ENCODE results near the gene IL17RC.

IL17RC gene

GRCh38 chr3:9914011-9914410 lies 2.9 kb upstream of the IL17RC start:
- no peak overlapping the region for H3K27ac ChIP-seq (ENCODE audit: low read depth, low read length, poor library complexity, severe bottlenecking)
- no peaks in the 10 kb centered on the region for H3K9me3 ChIP-seq (ENCODE audit: low read length)
- no peak overlapping the region for H2AFZ ChIP-seq (ENCODE audit: low read length)
- no peaks in the 10 kb centered on the region for H3K27me3 ChIP-seq (ENCODE audit: insufficient read depth, low read length)
- H3K36me3 ChIP-seq (ENCODE audit: insufficient read depth, low read length), result no peaks in the 10 kb centered on the region
- H3K4me2 ChIP-seq (ENCODE audit: low read length), result no peak overlapping the region
- no peak overlapping the region for H3K9ac ChIP-seq (ENCODE audit: low read length)
- no peaks in the 10 kb centered on the region for H3K79me2 ChIP-seq (ENCODE audit: insufficient read depth, low read length)
- H3K4me1 ChIP-seq (ENCODE audit: insufficient read depth, low read length, severe bottlenecking), result no peaks in the 10 kb centered on the region
- H3K9me2 ChIP-seq (ENCODE audit: low read depth, low read length), result no peaks in the 10 kb centered on the region
- no peaks in the 10 kb centered on the region for H3F3A ChIP-seq (ENCODE audit: insufficient read depth, low read length)
- TF ChIP-seq CTCF (IDR thresholded peaks at IDR 0.05; ENCODE audit: low read length) (no peak), EZH2 (IDR thresholded peaks at IDR 0.05; ENCODE audit: borderline replicate concordance, low read length) (no peak)
- H3K4me3 ChIP-seq (ENCODE audit: low read depth, low read length, poor library complexity, severe bottlenecking), result no peak overlapping the region
- no peaks in the 10 kb centered on the region for H4K20me1 ChIP-seq (ENCODE audit: insufficient read depth, low read length)

GRCh38 chr3:9914559-9915253 lies 2.2 kb upstream of the IL17RC start:
- Histone ChIP-seq H3K36me3 (ENCODE audit: insufficient read depth, low read length) (no peaks in the 10 kb centered on the region), H3K4me3 (ENCODE audit: low read depth, low read length, poor library complexity, severe bottlenecking) (no peak overlapping the region), H3K9me2 (ENCODE audit: low read depth, low read length) (no peaks in the 10 kb centered on the region), H2AFZ (ENCODE audit: low read length) (no peak overlapping the region), H3K27ac (ENCODE audit: low read depth, low read length, poor library complexity, severe bottlenecking) (no peak overlapping the region), H3K9me3 (ENCODE audit: low read length) (no peaks in the 10 kb centered on the region), H3F3A (ENCODE audit: insufficient read depth, low read length) (no peaks in the 10 kb centered on the region), H3K27me3 (ENCODE audit: insufficient read depth, low read length) (no peaks in the 10 kb centered on the region), H3K79me2 (ENCODE audit: insufficient read depth, low read length) (no peaks in the 10 kb centered on the region), H4K20me1 (ENCODE audit: insufficient read depth, low read length) (no peaks in the 10 kb centered on the region), H3K4me2 (ENCODE audit: low read length) (peak overlapping the region; percentile 38; the same call in 1 of the 2 replicates), H3K4me1 (ENCODE audit: insufficient read depth, low read length, severe bottlenecking) (no peaks in the 10 kb centered on the region), H3K9ac (ENCODE audit: low read length) (no peak overlapping the region)
- TF ChIP-seq CTCF (IDR thresholded peaks at IDR 0.05; ENCODE audit: low read length), result no peak
- no peak for TF ChIP-seq EZH2 (IDR thresholded peaks at IDR 0.05; ENCODE audit: borderline replicate concordance, low read length)

GRCh38 chr3:9915254-9916141 lies 1.4 kb upstream of the IL17RC start:
- H3K9ac ChIP-seq (ENCODE audit: low read length), result no peak overlapping the region
- H3K9me2 ChIP-seq (ENCODE audit: low read depth, low read length), result no peaks in the 10 kb centered on the region
- no peaks in the 10 kb centered on the region for H3K4me1 ChIP-seq (ENCODE audit: insufficient read depth, low read length, severe bottlenecking)
- no peaks in the 10 kb centered on the region for H4K20me1 ChIP-seq (ENCODE audit: insufficient read depth, low read length)
- H3K27ac ChIP-seq (ENCODE audit: low read depth, low read length, poor library complexity, severe bottlenecking), result no peak overlapping the region
- TF ChIP-seq CTCF (IDR thresholded peaks at IDR 0.05; ENCODE audit: low read length), result no peak
- TF ChIP-seq EZH2 (IDR thresholded peaks at IDR 0.05; ENCODE audit: borderline replicate concordance, low read length), result no peak
- H3K9me3 ChIP-seq (ENCODE audit: low read length), result no peaks in the 10 kb centered on the region
- H3F3A ChIP-seq (ENCODE audit: insufficient read depth, low read length), result no peaks in the 10 kb centered on the region
- H3K4me2 ChIP-seq (ENCODE audit: low read length), result peak overlapping the region; percentile 38; the same call in 1 of the 2 replicates
- H3K36me3 ChIP-seq (ENCODE audit: insufficient read depth, low read length), result no peaks in the 10 kb centered on the region
- H3K4me3 ChIP-seq (ENCODE audit: low read depth, low read length, poor library complexity, severe bottlenecking), result peak overlapping the region; percentile 25
- H3K27me3 ChIP-seq (ENCODE audit: insufficient read depth, low read length), result no peaks in the 10 kb centered on the region
- H3K79me2 ChIP-seq (ENCODE audit: insufficient read depth, low read length), result no peaks in the 10 kb centered on the region
- no peak overlapping the region for H2AFZ ChIP-seq (ENCODE audit: low read length)
